Measurements from ENCODE around the gene CHID1.

Gene CHID1

GRCh38 chr11:862081-862661 lies 48.4 kb downstream of the CHID1 start:
- no peak for DNase-seq

- no peak for DNase-seq
Observed at GRCh38 chr11:861105-861479, 49.5 kb downstream of the CHID1 start.

GRCh38 chr11:860234-861104 lies 50.1 kb downstream of the CHID1 start:
- DNase-seq, result no peak

GRCh38 chr11:859394-860131 lies 51.0 kb downstream of the CHID1 start:
- no peak for DNase-seq

- DNase-seq, result no peak
Observed at GRCh38 chr11:858762-859339, 51.8 kb downstream of the CHID1 start.

GRCh38 chr11:858053-858761 lies 52.4 kb downstream of the CHID1 start:
- no peak for DNase-seq

GRCh38 chr11:856397-856796 lies 54.2 kb downstream of the CHID1 start:
- DNase-seq, result no peak

GRCh38 chr11:855796-856195 lies 54.8 kb downstream of the CHID1 start:
- DNase-seq, result no peak

- no peak for DNase-seq
Observed at GRCh38 chr11:855330-855674, 55.3 kb downstream of the CHID1 start.

GRCh38 chr11:854601-855329 lies 55.8 kb downstream of the CHID1 start:
- DNase-seq, result no peak

GRCh38 chr11:853682-854448 lies 56.7 kb downstream of the CHID1 start:
- DNase-seq, result no peak

GRCh38 chr11:852762-853161 lies 57.8 kb downstream of the CHID1 start:
- DNase-seq, result no peak

GRCh38 chr11:850775-851763 lies 59.5 kb downstream of the CHID1 start:
- no peak for DNase-seq

GRCh38 chr11:849951-850774 lies 60.4 kb downstream of the CHID1 start:
- no peak for DNase-seq

- DNase-seq, result no peak
Observed at GRCh38 chr11:849104-849824, 61.3 kb downstream of the CHID1 start.

- no peak for DNase-seq
Observed at GRCh38 chr11:848380-848931, 62.2 kb downstream of the CHID1 start.

- no peak for DNase-seq
Observed at GRCh38 chr11:847876-848275, 62.7 kb downstream of the CHID1 start.

- DNase-seq, result no peak
Observed at GRCh38 chr11:846496-847098, 64.0 kb downstream of the CHID1 start.
